DMS53 treated with DMSO at 0.1 percent for 48 hours (cell line): ENCODE results near the gene USP9X.
A peak's percentile ranks its signal among the peaks of the same experiment; 100 is the strongest.
"Not testable (repeated sequence)": the region's sequence is repeated elsewhere in the genome, so short reads cannot be mapped to it uniquely, and the experiment has no call there.

Experiments
- DNase-seq: peaks from one replicate; lab custom pipeline; 2025; ENCODE audit not compliant: unreplicated experiment; lab: John Stamatoyannopoulos, UW

The USP9X gene

DNA sequence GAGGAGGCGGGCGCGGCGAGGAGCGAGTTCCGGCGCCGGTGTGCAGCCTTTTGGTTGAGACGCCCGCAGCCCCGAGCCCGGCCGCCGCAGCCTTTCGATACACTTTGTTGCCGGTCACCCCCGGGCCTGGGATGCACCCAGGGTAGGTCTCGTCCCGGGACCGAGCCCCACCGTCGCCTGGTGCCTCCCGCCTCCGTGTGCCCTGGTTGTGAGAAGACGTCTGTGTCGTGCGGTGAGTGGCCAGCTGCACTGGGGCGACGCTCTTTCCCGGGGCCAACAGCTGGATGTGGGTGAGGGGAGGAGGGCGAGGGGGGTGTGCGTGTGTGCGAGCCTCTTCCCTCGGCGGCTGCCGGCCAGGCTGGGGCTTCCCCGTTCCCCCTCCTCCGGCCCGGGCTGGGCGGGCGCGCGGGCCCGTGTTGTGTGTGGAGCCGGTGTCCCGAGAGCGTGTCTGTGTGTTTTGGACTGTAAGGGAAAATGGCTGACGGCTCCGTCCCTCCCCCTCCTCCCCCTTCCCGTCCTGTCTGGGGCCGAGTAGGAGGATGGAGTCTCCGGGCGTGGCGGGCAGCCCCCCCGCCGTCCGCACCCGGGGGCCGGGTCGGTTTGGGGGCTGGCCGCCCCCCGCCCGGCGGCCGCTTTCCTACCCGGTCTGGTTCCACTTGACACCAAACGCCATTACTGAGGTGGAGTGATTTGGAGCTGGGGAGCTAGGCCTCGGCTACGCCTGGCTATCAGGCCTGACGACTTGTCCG is 807 bp downstream of the USP9X start:
- no peak for DNase-seq

DNA sequence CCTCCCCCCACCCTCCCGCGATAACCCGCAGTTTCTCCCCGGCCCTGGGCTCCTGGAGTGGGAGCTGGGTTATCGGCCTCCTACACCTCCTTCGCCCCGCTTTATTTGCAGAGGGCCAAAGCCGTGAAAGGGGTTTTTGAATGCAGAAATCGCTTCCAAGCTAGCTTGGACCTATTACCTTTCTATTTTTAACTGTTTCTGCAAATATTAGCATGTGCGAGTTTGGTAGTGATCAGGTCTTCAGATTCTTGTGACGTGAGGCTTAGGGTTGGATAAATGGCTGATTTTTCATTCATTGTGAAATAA is 1.3 kb downstream of the USP9X start:
- no peak for DNase-seq

DNA sequence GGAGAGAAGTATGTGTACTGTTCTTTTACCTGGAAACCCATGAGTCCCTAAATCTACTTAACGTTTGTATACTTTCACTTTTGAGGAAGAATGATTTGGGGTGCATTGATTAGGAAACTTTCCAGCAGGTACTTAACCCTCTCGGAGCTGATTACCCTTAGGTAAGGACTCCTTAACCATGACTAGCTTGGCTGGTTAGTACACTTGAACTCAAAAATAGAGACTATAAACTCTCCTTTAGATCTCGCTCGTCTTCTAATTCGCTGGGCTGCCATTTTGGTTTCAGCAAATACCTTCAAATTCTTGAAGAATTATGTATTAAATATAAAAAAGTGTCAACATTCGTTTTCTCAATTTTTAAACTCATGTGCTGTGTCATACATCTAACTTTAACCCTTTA is 2.0 kb downstream of the USP9X start:
- no peak for DNase-seq

DNA sequence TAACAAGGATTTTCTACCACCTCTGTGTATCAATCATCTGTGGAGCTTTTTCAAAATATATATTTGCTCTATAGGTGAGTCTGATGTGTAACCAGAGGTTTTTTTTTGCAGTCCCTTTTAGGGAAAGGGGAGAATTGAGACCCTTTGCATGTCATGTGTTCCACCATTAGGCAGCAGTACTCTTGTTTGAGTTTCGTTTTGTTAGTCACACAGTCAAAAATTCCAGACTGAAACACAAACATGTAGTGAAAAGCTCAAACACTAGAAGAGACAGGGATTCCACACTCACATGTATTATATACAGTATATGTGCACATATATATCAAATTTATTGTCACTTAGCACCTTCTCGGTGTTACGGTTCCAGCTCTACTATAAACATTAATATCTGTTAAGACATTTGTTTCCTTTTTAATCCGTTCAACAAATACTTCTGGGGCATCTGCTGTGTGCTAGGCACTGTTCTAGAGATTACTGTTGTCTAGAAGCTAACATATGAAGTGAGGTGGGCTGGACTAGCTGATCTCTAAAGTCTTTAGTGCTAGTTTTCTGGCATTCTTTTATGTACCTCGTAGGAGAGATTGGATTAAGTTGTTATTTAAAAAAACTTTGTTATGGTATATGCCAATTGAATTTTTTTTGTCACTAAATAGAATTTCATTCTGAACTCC is 5.5 kb downstream of the USP9X start:
- DNase-seq = peak; percentile 11

DNA sequence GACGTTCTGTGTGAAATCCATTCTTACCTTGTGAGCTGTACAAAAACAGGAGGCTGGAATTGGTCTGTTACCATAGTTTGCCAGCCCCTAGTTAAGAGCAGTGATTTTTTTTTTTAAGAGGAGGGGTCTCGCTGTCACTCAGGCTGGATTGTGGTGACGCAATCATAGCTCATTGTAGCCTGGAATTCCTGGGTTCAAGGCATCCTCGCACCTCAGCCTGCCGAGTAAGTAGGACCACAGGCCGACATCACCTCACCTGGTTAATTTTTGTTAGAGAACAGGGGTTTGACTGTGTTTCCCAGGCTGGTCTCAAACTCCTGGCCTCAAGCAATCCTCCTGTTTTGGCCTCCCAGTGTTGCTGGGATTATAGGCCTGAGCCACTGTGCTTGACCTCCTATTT is 7.5 kb downstream of the USP9X start:
- no peak for DNase-seq

DNA sequence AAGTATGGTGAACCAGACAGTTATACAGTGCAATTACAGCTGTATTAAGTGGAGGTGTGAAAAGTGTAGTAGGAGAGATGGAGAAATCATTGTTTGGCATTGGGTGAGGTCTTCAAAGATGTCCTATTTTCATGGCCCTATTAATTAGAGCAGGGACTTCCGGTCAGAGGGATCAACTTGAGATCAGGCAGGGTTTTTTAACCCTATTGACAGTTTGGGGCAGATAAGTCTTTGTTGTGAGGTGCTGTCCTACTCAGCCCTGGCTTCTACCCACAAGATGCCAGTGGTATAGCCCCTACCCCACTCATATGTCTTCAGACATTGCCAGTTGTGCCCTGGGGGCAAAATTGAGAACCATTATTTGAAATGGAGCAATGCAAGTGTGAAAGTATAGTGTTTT is 9.9 kb downstream of the USP9X start:
- no peak for DNase-seq

DNA sequence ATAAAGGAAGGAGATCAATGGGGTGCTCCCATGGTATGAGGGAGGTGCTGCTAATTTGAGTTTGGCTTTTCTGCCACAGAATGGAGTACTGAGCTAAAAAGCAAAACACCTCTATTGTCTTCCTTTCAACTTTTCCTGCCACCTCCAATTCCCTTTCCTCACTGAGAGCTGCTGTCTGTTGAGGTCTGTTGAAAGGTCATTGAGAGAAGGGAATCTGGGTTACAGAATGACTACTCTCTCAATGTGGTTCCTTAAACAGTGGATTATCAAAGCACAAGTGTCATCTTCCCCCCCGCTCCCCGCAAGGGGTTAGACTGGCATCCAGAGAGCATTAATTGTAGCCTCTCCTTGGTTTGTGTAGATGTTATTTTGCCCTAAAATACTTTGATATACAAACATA is 10.7 kb downstream of the USP9X start:
- no peak for DNase-seq

DNA sequence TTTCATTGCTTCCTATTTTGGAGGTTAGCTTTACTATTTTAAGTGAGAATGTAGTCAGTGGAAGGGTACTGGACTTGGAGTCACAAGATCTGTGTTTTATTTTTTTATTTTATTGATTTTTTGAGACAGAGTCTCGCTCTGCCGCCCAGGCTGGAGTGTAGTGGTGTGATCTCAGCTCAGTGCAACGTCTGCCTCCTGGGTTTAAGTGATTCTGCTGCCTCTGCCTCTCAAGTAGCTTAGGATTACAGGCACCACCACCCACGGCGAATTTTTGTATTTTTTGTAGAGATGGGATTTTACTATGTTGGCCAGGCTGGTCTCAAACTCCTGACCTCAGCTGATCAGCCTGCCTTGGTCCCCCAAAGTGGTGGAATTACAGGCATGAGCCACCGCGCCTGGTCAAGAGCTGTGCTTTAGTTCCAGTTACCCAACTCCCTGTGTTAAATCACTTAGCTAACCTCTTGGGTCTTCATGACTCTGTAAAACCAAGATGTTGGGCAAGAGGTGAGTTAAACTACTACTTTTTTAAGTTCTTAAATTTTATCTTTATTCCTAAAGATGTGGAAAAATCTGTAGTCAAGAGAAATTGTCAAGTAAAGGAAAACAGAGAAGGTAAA is 11.2 kb downstream of the USP9X start:
- DNase-seq = no peak

DNA sequence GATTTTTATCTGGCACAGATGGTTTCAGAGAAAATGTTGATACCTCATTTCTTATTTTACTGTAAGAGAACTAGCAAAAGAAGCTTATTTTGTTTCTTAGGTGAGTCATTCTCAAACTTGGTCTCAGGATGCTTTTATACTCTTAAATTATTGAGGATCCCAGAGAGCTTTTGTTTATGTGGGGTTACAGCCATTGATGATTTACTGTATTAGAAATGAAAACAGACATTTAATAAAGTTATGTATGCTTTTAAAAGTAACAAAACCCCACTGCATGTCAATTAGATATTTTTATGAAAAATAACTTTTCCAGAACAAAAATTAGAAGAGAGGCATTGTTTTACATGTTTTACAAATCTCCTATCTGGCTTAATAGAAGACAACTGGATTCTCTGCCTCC is 12.1 kb downstream of the USP9X start:
- no peak for DNase-seq

DNA sequence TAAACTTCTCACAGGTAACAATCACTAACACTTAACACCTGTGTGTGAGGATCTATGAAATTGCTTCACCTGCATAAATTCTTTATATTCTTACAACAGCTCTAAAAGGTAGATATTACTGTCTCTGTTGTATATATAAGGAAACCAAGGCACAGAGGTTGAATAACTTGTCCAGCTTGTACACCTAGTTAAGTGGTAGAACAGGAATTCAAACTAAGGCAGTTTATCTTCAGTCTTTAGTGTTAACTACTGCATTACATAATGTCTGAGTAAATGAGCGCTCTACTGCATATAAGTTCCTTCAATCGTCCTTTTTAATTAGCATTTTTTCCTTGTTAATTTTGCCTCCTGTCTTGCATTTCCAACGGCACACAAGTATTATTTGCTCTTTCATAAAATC is 15.0 kb downstream of the USP9X start:
- no peak for DNase-seq

DNA sequence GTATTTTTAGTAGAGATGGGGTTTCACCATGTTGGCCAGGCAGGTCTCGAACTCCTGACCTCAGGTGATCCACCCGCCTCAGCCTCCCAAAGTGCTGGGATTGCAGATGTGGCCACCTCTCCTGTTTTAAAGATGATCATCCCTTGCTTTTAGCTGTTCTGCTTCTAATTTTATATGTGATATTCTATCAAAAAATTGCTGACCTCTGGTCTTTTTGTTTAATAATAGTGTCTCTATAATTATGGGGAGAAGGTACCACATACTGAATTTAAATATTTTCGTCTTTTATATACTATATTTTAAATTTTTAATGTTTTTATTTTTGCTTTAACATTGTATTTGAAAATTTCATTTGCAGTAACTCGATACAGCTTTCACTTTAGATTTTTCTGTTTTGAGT is 15.6 kb downstream of the USP9X start:
- no peak for DNase-seq

DNA sequence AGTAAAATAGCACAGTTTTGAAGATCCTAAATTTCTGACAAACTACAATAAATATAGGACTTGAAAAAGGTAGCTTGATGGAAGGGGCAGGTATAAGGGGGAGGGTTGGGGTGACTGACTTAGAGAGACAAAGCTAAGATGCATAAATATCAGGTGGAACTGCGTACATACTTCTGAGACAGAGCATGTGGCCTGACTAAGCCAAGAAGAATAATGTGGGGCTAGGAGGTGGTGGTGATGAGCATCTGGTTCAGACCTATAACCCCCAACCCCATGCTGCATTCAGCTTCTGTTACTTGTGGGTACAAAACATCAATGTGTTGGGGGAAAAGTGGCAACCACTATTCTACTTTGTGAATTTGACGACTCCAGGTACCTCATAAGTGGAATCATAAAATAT is 19.8 kb downstream of the USP9X start:
- DNase-seq = no peak

DNA sequence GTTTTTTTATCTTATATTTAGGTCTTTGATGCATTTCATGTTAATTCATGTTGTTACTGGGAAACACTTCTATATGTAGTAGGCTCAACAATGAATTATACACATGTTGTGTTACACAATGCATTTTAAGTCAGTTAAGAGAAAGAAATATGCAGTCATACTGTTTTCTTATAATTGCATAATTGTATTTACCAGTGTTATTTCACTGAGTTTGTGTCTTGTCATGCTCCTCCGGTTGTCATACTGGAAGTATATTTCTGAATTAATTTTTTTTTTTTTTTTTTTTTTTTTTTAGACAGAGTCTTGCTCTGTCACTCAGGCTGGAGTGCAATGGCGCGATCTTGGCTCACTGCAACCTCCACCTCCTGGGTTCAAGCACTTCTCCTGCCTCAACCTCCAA is 21.0 kb downstream of the USP9X start:
- DNase-seq = not testable (repeated sequence)

DNA sequence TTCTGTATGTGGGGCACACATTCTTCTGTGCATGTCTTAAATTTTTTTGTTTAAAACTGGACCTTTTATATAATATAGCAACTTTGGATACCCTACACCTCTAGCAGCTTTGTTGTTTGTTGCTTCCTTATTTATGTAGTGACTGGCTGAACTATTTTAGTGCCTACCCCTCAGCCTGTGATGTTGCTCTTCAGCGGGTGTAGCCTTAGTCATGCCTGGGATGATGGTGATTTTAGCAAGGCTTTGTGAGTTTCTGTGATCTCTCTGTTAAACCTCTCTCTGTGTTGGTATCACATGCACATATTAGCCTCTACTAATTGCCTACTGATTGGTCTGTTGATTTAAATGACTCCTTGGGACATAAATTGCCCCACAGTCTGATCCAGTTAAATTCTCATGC is 22.8 kb downstream of the USP9X start:
- no peak for DNase-seq

DNA sequence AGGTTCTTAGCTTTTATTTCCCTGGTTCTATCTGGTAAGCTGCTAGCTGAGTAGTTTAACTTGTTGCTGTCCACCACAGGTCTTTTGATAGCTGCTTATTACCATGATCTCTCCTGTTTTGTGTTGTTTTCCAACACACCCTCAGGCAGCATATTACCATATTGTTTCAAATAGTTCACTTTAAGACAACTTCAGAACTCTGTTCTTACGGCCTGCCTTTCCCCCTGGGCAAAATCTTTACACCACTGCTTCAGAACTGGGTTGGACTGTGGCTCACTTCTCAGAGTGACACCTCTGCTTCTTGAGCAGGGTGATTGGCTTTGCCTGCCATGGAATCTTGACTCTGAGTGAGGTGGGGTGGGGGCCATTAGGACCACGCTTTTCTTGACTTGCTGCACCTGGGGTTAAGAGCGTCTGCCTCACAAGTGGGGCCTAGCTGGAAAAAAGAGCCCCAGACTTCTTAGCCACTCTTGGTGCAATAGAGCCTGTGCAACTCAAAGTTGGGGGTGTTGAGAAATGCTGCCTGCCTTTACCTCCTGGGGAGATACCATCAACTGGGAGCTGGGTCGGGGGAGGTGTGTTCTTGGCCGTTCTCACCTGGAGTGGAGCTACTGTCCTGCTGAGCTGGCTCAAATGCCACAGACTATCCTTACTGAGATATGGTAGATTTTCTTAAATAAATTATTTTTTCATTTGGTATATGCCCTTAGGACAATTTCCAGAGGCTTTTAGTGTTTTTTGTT is 23.4 kb downstream of the USP9X start:
- no peak for DNase-seq

DNA sequence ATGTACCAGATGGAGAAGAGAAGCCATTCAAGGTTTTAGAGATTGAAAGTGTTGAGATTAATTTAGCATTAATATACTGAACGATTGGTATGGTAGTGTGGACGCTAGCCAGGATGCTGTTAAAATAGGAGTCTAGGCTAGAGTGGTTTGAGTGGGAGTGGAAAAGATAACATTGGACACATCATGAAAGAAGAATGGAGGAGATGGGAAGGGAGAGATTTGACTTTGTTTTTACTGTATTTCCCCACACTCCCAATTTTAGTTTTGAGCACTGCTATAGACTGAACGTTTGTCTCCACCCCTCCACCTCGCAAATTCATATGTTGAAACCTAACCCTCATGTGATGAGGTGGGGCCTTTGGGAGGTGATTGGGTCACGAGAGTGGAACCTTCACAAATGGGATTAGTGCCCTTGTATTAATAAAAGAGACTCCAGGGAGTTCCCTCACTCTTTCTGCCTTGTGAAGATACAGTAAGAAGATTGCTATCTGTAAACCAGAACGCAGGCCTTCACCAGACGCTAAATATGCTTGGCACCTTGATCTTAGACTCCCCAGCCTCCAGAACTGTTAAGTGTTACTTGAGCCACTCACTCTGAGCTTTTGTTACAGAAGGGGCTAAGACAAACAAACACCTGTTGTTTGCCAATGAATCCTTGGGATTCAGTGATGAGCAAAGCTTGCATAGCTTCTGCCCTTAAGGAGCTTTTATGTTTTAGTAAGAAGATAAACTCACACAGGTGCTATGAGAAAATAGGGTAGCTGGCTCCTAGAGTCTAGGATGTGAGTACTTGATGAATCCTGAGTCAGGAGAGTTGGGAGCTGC is 25.8 kb downstream of the USP9X start:
- no peak for DNase-seq

DNA sequence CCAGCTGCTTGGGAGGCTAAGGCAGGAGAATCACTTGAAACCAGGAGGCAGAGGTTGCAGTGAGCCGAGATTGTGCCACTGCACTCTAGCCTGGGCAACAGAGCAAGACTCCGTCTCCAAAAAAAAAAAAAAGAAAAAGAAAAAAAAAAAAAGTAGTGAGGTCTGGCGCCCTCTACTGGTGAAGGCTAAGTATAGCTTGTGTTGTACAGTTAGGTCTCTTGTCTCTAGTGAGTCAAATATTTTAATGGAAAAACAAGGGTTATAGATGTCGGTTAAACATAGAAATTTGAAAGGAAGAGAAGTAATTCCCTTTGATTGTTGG is 29.8 kb downstream of the USP9X start:
- peak; percentile 7 for DNase-seq

DNA sequence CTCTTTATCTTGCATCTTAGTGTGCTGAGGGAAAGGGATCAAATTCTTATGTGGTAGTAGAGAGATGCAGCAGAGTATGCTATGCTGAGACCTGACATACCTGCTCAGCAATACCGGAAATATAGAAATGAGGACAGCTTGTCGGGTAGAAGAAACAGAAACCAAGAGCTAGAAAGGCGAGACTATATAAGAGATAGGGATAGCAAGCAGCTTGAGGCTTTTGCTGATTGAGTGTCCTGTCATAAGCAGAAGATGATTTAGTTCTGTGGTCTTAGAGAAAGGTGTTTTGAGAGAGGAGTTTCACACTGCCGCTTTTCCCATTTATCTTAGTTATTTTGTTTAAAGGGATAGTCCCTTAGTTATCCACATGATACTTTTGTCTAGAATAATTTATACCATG is 31.7 kb downstream of the USP9X start:
- no peak for DNase-seq

DNA sequence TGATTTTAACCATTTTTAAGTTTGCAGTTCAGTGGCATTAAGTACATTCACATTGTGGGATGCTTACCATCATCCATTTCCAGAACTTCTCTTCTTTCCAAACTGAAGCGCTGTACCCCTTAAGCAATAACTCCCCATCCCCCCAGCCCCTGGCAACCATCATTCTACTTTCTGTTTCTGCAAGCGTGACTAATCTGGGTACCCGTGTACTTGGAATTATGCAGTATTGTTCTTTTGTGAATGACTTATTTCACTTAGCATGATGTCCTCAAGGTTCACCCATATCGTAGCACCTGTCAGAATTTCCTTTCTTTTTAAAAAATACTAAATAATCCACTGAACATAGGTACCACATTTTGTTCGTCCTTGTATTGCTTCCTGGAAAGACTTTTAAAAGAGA is 32.9 kb downstream of the USP9X start:
- no peak for DNase-seq

DNA sequence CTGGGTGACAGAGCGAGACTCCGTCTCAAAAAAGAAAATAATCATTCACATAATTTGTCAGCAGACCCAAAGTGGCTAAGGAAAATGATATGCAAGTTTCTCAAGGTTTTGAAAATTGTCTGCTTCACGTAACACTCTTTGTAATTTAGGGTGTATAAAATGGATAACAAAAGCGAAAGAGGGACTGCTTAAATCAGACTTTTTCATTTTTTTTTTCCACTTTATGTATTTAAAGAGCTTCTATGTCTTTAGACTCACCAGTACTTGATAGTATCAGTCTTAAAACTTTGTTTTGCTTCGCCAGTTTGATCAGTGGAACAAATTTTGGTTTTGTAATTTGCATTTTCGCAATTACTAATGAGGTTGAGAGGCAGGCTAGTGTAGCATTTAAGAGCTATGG is 34.6 kb downstream of the USP9X start:
- no peak for DNase-seq

DNA sequence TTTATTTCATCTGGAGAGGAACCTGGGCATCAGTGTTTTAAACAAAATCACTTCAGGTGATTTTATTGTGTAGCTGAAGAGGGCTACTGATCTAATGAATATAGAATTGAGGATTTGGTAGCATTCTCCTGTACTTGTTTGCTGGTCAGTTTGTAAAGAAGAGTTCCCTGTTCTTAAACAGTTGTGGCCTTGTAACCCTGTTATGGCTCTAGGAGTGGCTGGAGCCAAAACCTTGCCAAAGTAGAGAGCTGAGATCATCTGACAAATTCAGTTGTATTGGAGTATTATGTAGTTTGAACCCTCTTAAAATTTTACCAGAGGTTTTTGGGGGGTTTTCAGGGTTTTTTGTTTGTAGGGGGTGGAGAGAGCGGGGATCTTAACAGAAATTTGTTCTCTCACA is 36.5 kb downstream of the USP9X start:
- no peak for DNase-seq
